K562 (cell line): ENCODE measurements around the gene FILIP1. TPM values are rescaled to one million over a fixed set of nuclear protein-coding genes. Genes with fewer than 3 reads are reported as not detected.

Experiments used
- CTBP1 ChIP-seq: fragments of 450-650 bp; IDR thresholded peaks from 2 replicates; pipeline ENCODE4 v1.6.1; 2016; ENCODE audit warnings: borderline replicate concordance
- ETV5 ChIP-seq: sonication (generic); formaldehyde crosslinking; IDR thresholded peaks from 2 replicates; pipeline ENCODE4 v1.4.0; 2020; ENCODE audit warnings: low read depth, mild to moderate bottlenecking, missing genetic modification reagents
- HEY1 ChIP-seq: fragments of 250-450 bp; sonication (Bioruptor Pico); IDR thresholded peaks from 2 replicates; pipeline ENCODE4 v1.5.0; 2020; ENCODE audit warnings: mild to moderate bottlenecking, moderate library complexity, borderline replicate concordance
- PHF8 ChIP-seq: fragments of 200-600 bp; sonication (generic); IDR thresholded peaks from 2 replicates; pipeline ENCODE4 v1.6.1; 2012; ENCODE audit warnings: mixed run types, mild to moderate bottlenecking, inconsistent platforms, low read length, moderate library complexity, borderline replicate concordance
- polyA plus RNA-seq, 8 experiments: library from polyadenylated mRNA; depleted of rRNA in 4 of 8; stranded (reverse) in 5 of 8; unstranded in 3 of 8; fragments of >200 nt; fragmentation: Nextera tagmentation in 2 of 8; fragmentation: Illumina TruSeq in 1 of 8; extraction: Ambion mirVana in 2 of 8; extraction: Trizol in 1 of 8; gene quantifications; 2 replicates each; pipeline versions ENCODE4 v1.2.1 to v1.2.3, GENCODE V29; 2011 to 2014; ENCODE audit warnings: inconsistent platforms in 1 of 8, missing spikeins in 1 of 8
- total RNA-seq, 7 experiments: library from RNA; depleted of rRNA in 6 of 7; stranded (reverse); fragments of >200 nt in 6 of 7; fragmentation: Illumina TruSeq in 2 of 7; extraction: Trizol in 2 of 7; gene quantifications; 2 replicates each; pipeline versions ENCODE4 v1.2.1 to v1.2.3, GENCODE V29; 2011 to 2021; ENCODE audit warnings: low replicate concordance in 1 of 7
- TF ChIP-seq, protein P1 (sequence below): fragments of 450-650 bp; formaldehyde crosslinking; IDR thresholded peaks from 2 replicates; pipeline ENCODE4 v1.4.0; 2022; ENCODE audit warnings: missing genetic modification characterization
- TF ChIP-seq, protein P2 (sequence below): fragments of 450-650 bp; formaldehyde crosslinking; IDR thresholded peaks from 2 replicates; pipeline ENCODE4 v1.4.0; 2020; ENCODE audit warnings: mild to moderate bottlenecking, moderate library complexity
- TF ChIP-seq, protein P3 (sequence below), 2 experiments: fragments of 450-650 bp; formaldehyde crosslinking in 1 of 2; IDR thresholded peaks; 2 replicates each; pipeline versions ENCODE4 v1.4.0 to v1.6.1; 2014 to 2020; ENCODE audit warnings: mild to moderate bottlenecking in 2 of 2, borderline replicate concordance in 1 of 2, low read depth in 1 of 2
- TF ChIP-seq, protein P4 (sequence below), 2 experiments: fragments of 150-350 bp in 1 of 2; IDR thresholded peaks; 2 replicates each; pipeline ENCODE4 v1.6.1; 2012 to 2016; ENCODE audit warnings: low read depth in 2 of 2, low read length in 2 of 2, mild to moderate bottlenecking in 1 of 2, moderate library complexity in 1 of 2
- TF ChIP-seq, protein P5 (sequence below): sonication (generic); formaldehyde crosslinking; IDR thresholded peaks from 2 replicates; pipeline ENCODE4 v1.9.0; 2022; ENCODE audit warnings: mild to moderate bottlenecking, missing genetic modification reagents

The FILIP1 gene
- total and polyA plus RNA-seq, 9 of the 15 experiments (the other 6 are each of a cell fraction or from before 2014, with no cell fraction given) = 0.03 to 0.25 (median 0.10) TPM; not detected in 1

DNA sequence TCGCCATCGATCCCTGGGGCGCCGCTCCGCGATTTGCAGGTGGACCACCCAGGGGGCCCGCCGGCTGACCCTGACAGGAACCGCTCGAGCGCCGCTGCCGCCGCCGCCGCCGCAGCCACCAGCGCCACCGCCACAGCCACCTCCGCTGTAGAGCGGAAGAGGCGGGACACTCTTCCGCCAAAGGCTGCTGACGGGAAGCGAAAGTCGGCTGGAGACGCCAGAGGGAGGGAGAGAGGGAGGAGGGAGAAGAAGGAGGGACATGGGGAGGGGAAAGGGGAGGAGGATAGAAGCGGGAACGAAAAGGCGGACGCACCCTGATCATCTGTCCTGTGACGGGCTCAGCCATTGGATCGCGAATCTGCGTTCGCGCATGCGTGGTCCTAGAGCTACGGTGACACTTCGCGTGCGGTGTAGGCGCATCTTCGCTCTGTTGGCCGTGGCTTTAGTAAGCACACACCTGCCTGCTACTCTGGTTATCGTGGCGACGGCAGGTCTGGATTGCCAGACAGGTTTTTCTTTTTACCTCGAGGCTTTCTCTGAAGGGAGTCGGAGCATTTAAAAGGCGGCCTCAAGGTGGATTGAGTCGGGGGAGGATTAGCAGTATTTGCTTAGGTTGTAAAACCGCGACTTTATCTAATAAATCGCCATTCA is 208.8 kb downstream of the FILIP1 start, which contains the start of gene TMEM30A (continued):
- TF ChIP-seq, protein P1, sequence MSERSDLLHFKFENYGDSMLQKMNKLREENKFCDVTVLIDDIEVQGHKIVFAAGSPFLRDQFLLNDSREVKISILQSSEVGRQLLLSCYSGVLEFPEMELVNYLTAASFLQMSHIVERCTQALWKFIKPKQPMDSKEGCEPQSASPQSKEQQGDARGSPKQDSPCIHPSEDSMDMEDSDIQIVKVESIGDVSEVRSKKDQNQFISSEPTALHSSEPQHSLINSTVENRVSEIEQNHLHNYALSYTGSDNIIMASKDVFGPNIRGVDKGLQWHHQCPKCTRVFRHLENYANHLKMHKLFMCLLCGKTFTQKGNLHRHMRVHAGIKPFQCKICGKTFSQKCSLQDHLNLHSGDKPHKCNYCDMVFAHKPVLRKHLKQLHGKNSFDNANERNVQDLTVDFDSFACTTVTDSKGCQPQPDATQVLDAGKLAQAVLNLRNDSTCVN (CRISPR knock-in tag) = no peak
- TF ChIP-seq, protein P2, sequence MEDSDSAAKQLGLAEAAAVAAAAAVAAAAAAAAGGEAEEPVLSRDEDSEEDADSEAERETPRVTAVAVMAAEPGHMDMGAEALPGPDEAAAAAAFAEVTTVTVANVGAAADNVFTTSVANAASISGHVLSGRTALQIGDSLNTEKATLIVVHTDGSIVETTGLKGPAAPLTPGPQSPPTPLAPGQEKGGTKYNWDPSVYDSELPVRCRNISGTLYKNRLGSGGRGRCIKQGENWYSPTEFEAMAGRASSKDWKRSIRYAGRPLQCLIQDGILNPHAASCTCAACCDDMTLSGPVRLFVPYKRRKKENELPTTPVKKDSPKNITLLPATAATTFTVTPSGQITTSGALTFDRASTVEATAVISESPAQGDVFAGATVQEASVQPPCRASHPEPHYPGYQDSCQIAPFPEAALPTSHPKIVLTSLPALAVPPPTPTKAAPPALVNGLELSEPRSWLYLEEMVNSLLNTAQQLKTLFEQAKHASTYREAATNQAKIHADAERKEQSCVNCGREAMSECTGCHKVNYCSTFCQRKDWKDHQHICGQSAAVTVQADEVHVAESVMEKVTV (CRISPR knock-in tag) = no peak
- TF ChIP-seq ETV5 (CRISPR knock-in tag) (no peak), PHF8 (peak; percentile 91), HEY1 (CRISPR knock-in tag) (no peak), CTBP1 (peak; percentile 88; the same call in 1 of the 2 replicates)
- TF ChIP-seq, protein P3, sequence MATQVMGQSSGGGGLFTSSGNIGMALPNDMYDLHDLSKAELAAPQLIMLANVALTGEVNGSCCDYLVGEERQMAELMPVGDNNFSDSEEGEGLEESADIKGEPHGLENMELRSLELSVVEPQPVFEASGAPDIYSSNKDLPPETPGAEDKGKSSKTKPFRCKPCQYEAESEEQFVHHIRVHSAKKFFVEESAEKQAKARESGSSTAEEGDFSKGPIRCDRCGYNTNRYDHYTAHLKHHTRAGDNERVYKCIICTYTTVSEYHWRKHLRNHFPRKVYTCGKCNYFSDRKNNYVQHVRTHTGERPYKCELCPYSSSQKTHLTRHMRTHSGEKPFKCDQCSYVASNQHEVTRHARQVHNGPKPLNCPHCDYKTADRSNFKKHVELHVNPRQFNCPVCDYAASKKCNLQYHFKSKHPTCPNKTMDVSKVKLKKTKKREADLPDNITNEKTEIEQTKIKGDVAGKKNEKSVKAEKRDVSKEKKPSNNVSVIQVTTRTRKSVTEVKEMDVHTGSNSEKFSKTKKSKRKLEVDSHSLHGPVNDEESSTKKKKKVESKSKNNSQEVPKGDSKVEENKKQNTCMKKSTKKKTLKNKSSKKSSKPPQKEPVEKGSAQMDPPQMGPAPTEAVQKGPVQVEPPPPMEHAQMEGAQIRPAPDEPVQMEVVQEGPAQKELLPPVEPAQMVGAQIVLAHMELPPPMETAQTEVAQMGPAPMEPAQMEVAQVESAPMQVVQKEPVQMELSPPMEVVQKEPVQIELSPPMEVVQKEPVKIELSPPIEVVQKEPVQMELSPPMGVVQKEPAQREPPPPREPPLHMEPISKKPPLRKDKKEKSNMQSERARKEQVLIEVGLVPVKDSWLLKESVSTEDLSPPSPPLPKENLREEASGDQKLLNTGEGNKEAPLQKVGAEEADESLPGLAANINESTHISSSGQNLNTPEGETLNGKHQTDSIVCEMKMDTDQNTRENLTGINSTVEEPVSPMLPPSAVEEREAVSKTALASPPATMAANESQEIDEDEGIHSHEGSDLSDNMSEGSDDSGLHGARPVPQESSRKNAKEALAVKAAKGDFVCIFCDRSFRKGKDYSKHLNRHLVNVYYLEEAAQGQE (IDR thresholded peaks at IDR 0.05; ENCODE audit: borderline replicate concordance) = peak; percentile 31; the same call in 1 of the 2 replicates
- TF ChIP-seq, protein P3 (CRISPR knock-in tag; IDR thresholded peaks at IDR 0.05; ENCODE audit: low read depth) = no peak
- TF ChIP-seq, protein P4, sequence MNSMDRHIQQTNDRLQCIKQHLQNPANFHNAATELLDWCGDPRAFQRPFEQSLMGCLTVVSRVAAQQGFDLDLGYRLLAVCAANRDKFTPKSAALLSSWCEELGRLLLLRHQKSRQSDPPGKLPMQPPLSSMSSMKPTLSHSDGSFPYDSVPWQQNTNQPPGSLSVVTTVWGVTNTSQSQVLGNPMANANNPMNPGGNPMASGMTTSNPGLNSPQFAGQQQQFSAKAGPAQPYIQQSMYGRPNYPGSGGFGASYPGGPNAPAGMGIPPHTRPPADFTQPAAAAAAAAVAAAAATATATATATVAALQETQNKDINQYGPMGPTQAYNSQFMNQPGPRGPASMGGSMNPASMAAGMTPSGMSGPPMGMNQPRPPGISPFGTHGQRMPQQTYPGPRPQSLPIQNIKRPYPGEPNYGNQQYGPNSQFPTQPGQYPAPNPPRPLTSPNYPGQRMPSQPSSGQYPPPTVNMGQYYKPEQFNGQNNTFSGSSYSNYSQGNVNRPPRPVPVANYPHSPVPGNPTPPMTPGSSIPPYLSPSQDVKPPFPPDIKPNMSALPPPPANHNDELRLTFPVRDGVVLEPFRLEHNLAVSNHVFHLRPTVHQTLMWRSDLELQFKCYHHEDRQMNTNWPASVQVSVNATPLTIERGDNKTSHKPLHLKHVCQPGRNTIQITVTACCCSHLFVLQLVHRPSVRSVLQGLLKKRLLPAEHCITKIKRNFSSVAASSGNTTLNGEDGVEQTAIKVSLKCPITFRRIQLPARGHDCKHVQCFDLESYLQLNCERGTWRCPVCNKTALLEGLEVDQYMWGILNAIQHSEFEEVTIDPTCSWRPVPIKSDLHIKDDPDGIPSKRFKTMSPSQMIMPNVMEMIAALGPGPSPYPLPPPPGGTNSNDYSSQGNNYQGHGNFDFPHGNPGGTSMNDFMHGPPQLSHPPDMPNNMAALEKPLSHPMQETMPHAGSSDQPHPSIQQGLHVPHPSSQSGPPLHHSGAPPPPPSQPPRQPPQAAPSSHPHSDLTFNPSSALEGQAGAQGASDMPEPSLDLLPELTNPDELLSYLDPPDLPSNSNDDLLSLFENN (IDR thresholded peaks at IDR 0.05; ENCODE audit: low read depth in 2 of 2, low read length in 2 of 2) = no peak
- TF ChIP-seq, protein P5, sequence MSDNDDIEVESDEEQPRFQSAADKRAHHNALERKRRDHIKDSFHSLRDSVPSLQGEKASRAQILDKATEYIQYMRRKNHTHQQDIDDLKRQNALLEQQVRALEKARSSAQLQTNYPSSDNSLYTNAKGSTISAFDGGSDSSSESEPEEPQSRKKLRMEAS (CRISPR knock-in tag) = peak; percentile 60
